ENCODE results near the gene XRRA1.

GRCh38 chr11:74981888-74982287 is 33.0 kb upstream of the XRRA1 start:
- TF ChIP-seq CTCF (conservative IDR thresholded peaks at IDR 0.05; ENCODE audit: low read length) (no peak), EZH2phosphoT487 (IDR thresholded peaks at IDR 0.05; ENCODE audit: borderline replicate concordance) (no peak)
